WTC11 (cell line): ENCODE results near the gene PKP4. TPM values are rescaled to one million over a fixed set of nuclear protein-coding genes. Genes with fewer than 3 reads are reported as not detected.

Experiments
- ATAC-seq: fragments of 200-7000 bp; cut with Tn5 transposase; 2 replicates; pipeline ENCODE4 v1.10.0; 2021; ENCODE audit warnings: mild to moderate bottlenecking, moderate library complexity
- CTCF ChIA-PET: fragments of 300-600 bp; sonication (Branson Sonifier 250); formaldehyde crosslinking; loops from one replicate; lab custom pipeline; 2021; ENCODE audit warnings: antibody characterized with exemption; lab: Charles Lee
- POLR2A ChIA-PET: fragments of 350-600 bp; sonication (Branson Sonifier 250); formaldehyde crosslinking; loops from one replicate; lab custom pipeline; 2021; ENCODE audit warnings: antibody characterized with exemption; lab: Charles Lee
- DNase-seq: peaks from one replicate; pipeline ENCODE4 v3.0.0; 2021; ENCODE audit warnings: low spot score
- H3K27ac Mint-ChIP-seq: 2 replicates; pipeline ENCODE4 v1.8.0; 2021; ENCODE audit warnings: mixed read lengths
- H3K27me3 Mint-ChIP-seq: 2 replicates; pipeline ENCODE4 v1.8.0; 2021; ENCODE audit warnings: low read depth, mild to moderate bottlenecking, moderate library complexity, mixed read lengths
- H3K36me3 Mint-ChIP-seq: 2 replicates; pipeline ENCODE4 v1.8.0; 2021; ENCODE audit warnings: mixed read lengths
- H3K4me1 Mint-ChIP-seq: 2 replicates; pipeline ENCODE4 v1.8.0; 2022; ENCODE audit warnings: mixed read lengths
- H3K4me3 Mint-ChIP-seq: 2 replicates; pipeline ENCODE4 v1.8.0; 2021; ENCODE audit warnings: mild to moderate bottlenecking, moderate library complexity, mixed read lengths
- H3K9me3 Mint-ChIP-seq: 2 replicates; pipeline ENCODE4 v1.8.0; 2021; ENCODE audit warnings: mixed read lengths
- CBFB ChIP-seq: sonication (generic); formaldehyde crosslinking; IDR thresholded peaks from 2 replicates; pipeline ENCODE4 v1.8.1; 2022; ENCODE audit warnings: mild to moderate bottlenecking, low read depth, missing genetic modification reagents
- CTCF ChIP-seq: fragments of 200-600 bp; IDR thresholded peaks from 2 replicates; pipeline ENCODE4 v1.8.0; 2022; ENCODE audit warnings: antibody characterized with exemption
- E2F4 ChIP-seq: sonication (generic); formaldehyde crosslinking; IDR thresholded peaks from 2 replicates; pipeline ENCODE4 v1.8.1; 2022; ENCODE audit warnings: low read depth, mild to moderate bottlenecking, moderate library complexity, missing genetic modification reagents, borderline replicate concordance
- E2F5 ChIP-seq: sonication (generic); formaldehyde crosslinking; IDR thresholded peaks from 2 replicates; pipeline ENCODE4 v1.8.1; 2022; ENCODE audit warnings: mild to moderate bottlenecking, moderate library complexity, missing genetic modification reagents
- ELF4 ChIP-seq: sonication (generic); formaldehyde crosslinking; IDR thresholded peaks from 2 replicates; pipeline ENCODE4 v1.8.1; 2022; ENCODE audit warnings: low read depth, mild to moderate bottlenecking, moderate library complexity, missing genetic modification reagents
- ESRRA ChIP-seq: sonication (generic); formaldehyde crosslinking; IDR thresholded peaks from 2 replicates; pipeline ENCODE4 v1.8.1; 2022; ENCODE audit warnings: mild to moderate bottlenecking, missing genetic modification reagents, borderline replicate concordance
- GABPB1 ChIP-seq: sonication (generic); formaldehyde crosslinking; IDR thresholded peaks from 2 replicates; pipeline ENCODE4 v1.8.1; 2023; ENCODE audit warnings: mild to moderate bottlenecking, missing genetic modification reagents
- IRF2 ChIP-seq: sonication (generic); formaldehyde crosslinking; IDR thresholded peaks from 2 replicates; pipeline ENCODE4 v1.8.0; 2022; ENCODE audit warnings: low read depth, missing genetic modification reagents, borderline replicate concordance
- NFATC4 ChIP-seq: fragments of 250-450 bp; sonication (Bioruptor Pico); IDR thresholded peaks from 2 replicates; pipeline ENCODE4 v1.9.0; 2021; ENCODE audit warnings: mild to moderate bottlenecking
- PREB ChIP-seq: sonication (generic); formaldehyde crosslinking; IDR thresholded peaks from 2 replicates; pipeline ENCODE4 v1.8.1; 2022; ENCODE audit warnings: mild to moderate bottlenecking, missing genetic modification reagents, moderate library complexity, borderline replicate concordance
- SMAD3 ChIP-seq: sonication (generic); formaldehyde crosslinking; IDR thresholded peaks from 2 replicates; pipeline ENCODE4 v1.8.0; 2022; ENCODE audit warnings: missing genetic modification reagents, mild to moderate bottlenecking, borderline replicate concordance
- SP1 ChIP-seq: sonication (generic); formaldehyde crosslinking; conservative IDR thresholded peaks from 2 replicates; pipeline ENCODE4 v1.8.1; 2022; ENCODE audit warnings: missing genetic modification reagents
- USF1 ChIP-seq: sonication (generic); formaldehyde crosslinking; IDR thresholded peaks from 2 replicates; pipeline ENCODE4 v1.8.0; 2022; ENCODE audit warnings: mild to moderate bottlenecking, missing genetic modification reagents
- ZNF138 ChIP-seq: sonication (generic); formaldehyde crosslinking; conservative IDR thresholded peaks from 2 replicates; pipeline ENCODE4 v1.8.1; 2022; ENCODE audit warnings: mild to moderate bottlenecking, moderate library complexity, missing genetic modification reagents
- ZNF219 ChIP-seq: sonication (generic); formaldehyde crosslinking; IDR thresholded peaks from 2 replicates; pipeline ENCODE4 v1.8.0; 2023; ENCODE audit warnings: missing genetic modification reagents, mild to moderate bottlenecking, borderline replicate concordance
- ZNF232 ChIP-seq: sonication (generic); formaldehyde crosslinking; IDR thresholded peaks from 2 replicates; pipeline ENCODE4 v1.8.0; 2022; ENCODE audit warnings: mild to moderate bottlenecking, missing genetic modification reagents
- ZNF281 ChIP-seq: sonication (generic); formaldehyde crosslinking; IDR thresholded peaks from 2 replicates; pipeline ENCODE4 v1.8.0; 2023; ENCODE audit warnings: mild to moderate bottlenecking, missing genetic modification reagents
- ZNF317 ChIP-seq: sonication (generic); formaldehyde crosslinking; IDR thresholded peaks from 2 replicates; pipeline ENCODE4 v1.8.1; 2023; ENCODE audit warnings: low read depth, mild to moderate bottlenecking, moderate library complexity, missing genetic modification reagents, borderline replicate concordance
- ZNF423 ChIP-seq: fragments of 250-450 bp; sonication (Bioruptor Pico); IDR thresholded peaks from 2 replicates; pipeline ENCODE4 v2.1.2; 2022; ENCODE audit warnings: mild to moderate bottlenecking, moderate library complexity
- ZNF671 ChIP-seq: fragments of 250-450 bp; sonication (Bioruptor Pico); IDR thresholded peaks from 2 replicates; pipeline ENCODE4 v1.8.0; 2021; ENCODE audit warnings: mild to moderate bottlenecking
- total RNA-seq: library from RNA; stranded (reverse); gene quantifications from 3 replicates; pipeline ENCODE4 v1.2.3, GENCODE V29; 2021

PKP4 gene
- total RNA-seq, 1 experiment from 2014 or later, result 78.9 TPM

GRCh38 chr2:158634627-158635026 lies 177.9 kb downstream of the PKP4 start (continued):
- TF ChIP-seq USF1, result no peak
- no peak for TF ChIP-seq GABPB1 (CRISPR knock-in tag)
- no peak for TF ChIP-seq CTCF
- no peak for TF ChIP-seq CBFB (CRISPR knock-in tag)
- TF ChIP-seq ZNF317, result no peak
- TF ChIP-seq ZNF671 (CRISPR knock-in tag), result no peak

GRCh38 chr2:158635961-158636601 lies 179.3 kb downstream of the PKP4 start:
- ChIA-PET POLR2A (no interaction called here), CTCF (no interaction called here)
- H3K27me3 Mint-ChIP-seq, result no peaks in the 10 kb centered on the region
- H3K36me3 Mint-ChIP-seq, result peaks cover 20% of the 10 kb centered on the region
- DNase-seq (no peak), ATAC-seq (no peak)
- H3K4me3 Mint-ChIP-seq, result no peak overlapping the region
- no peak overlapping the region for H3K27ac Mint-ChIP-seq
- no peaks in the 10 kb centered on the region for H3K4me1 Mint-ChIP-seq
- H3K9me3 Mint-ChIP-seq, result no peaks in the 10 kb centered on the region
- TF ChIP-seq NFATC4 (no peak), ZNF281 (CRISPR knock-in tag) (no peak), SP1 (CRISPR knock-in tag) (no peak), GABPB1 (CRISPR knock-in tag) (no peak), CBFB (CRISPR knock-in tag) (no peak), ZNF423 (no peak), IRF2 (no peak), ESRRA (CRISPR knock-in tag) (no peak), ZNF232 (CRISPR knock-in tag) (no peak), USF1 (no peak), ZNF138 (no peak), E2F5 (CRISPR knock-in tag) (no peak), SMAD3 (CRISPR knock-in tag) (no peak)

DNA sequence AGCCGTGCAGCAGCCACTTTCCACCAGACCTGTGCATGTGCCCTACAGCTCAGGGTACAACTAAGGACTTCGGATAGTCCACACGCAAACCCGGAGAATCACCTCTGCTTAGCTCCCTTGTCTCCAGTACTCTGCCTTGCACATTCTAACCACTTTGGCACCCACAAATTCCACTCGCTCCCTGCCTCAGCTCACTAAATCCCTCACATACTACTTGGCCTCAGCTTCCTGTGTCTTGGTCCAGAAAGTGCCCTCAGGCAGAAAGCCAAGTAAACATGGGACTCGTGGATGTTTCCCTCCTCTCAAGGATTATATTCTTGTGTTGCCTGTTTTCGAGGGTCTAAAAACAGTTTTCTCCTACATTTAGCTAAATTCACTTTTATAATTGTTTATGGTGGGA lies 180.6 kb downstream of the PKP4 start:
- H3K9me3 Mint-ChIP-seq, result no peaks in the 10 kb centered on the region
- ATAC-seq (no peak), DNase-seq (no peak)
- peaks cover 17% of the 10 kb centered on the region for H3K36me3 Mint-ChIP-seq
- H3K27me3 Mint-ChIP-seq, result no peaks in the 10 kb centered on the region
- H3K4me3 Mint-ChIP-seq, result no peak overlapping the region
- H3K4me1 Mint-ChIP-seq, result no peaks in the 10 kb centered on the region
- ChIA-PET POLR2A (no interaction called here), CTCF (interaction anchor here (1.1 kb wide), 1 partner anchor 117 kb away, joined by 3 read pairs; no protein-coding TSS in a partner anchor)
- TF ChIP-seq ZNF219 (no peak), ELF4 (CRISPR knock-in tag) (no peak), PREB (CRISPR knock-in tag) (no peak), E2F4 (CRISPR knock-in tag) (no peak)
- peak overlapping the region; percentile 78 for H3K27ac Mint-ChIP-seq
